OCI-LY3 (cell line): ENCODE data around the gene CARD9.

Experiments
- H2AFZ ChIP-seq: fragments of 200-600, 300-600 bp; shearing (Covaris generic); 2 replicates; pipeline ENCODE4 v1.6.0; 2014; ENCODE audit warnings: antibody characterized with exemption, low read depth, low read length
- H3K27ac ChIP-seq: fragments of 200-600, 300-600 bp; sonication (generic); 2 replicates; pipeline ENCODE4 v1.5.1; 2014; ENCODE audit warnings: mild to moderate bottlenecking, low read length, moderate library complexity, mixed read lengths
- H3K27me3 ChIP-seq: fragments of 200-600, 300-600 bp; sonication (generic); 2 replicates; pipeline ENCODE4 v1.6.1; 2014; ENCODE audit warnings: low read depth, low read length, mixed read lengths
- H3K36me3 ChIP-seq: fragments of 200-600, 300-600 bp; sonication (generic); replicated peaks from 2 replicates; pipeline ENCODE3; 2014; ENCODE audit warnings: low read depth, low read length, mixed read lengths
- H3K4me1 ChIP-seq: fragments of 300-600, 200-600 bp; sonication (generic); 2 replicates; pipeline ENCODE4 v1.6.1; 2014; ENCODE audit warnings: low read length, mixed read lengths
- H3K4me2 ChIP-seq: fragments of 200-600, 300-600 bp; sonication (generic); 2 replicates; pipeline ENCODE4 v1.6.1; 2014; ENCODE audit warnings: low read length, mixed read lengths
- H3K4me3 ChIP-seq: fragments of 300-600, 200-600 bp; sonication (generic); 2 replicates; pipeline ENCODE4 v1.5.1; 2014; ENCODE audit warnings: antibody characterized with exemption, mild to moderate bottlenecking, low read length, moderate library complexity
- H3K79me2 ChIP-seq: fragments of 300-600, 200-600 bp; shearing (Covaris generic); 2 replicates; pipeline ENCODE4 v1.6.1; 2014; ENCODE audit warnings: mild to moderate bottlenecking, low read length, mixed read lengths
- H3K9ac ChIP-seq: fragments of 300-600, 200-600 bp; shearing (Covaris generic); 2 replicates; pipeline ENCODE4 v1.6.0; 2014; ENCODE audit warnings: mild to moderate bottlenecking, low read length, moderate library complexity
- H3K9me3 ChIP-seq: fragments of 200-600, 300-600 bp; shearing (Covaris generic); 2 replicates; pipeline ENCODE4 v1.6.1; 2014; ENCODE audit warnings: low read length, mixed read lengths; ENCODE audit not compliant: insufficient read depth
- H4K20me1 ChIP-seq: fragments of 200-600, 300-600 bp; sonication (generic); 2 replicates; pipeline ENCODE4 v1.6.1; 2016; ENCODE audit warnings: low read length, mixed read lengths; ENCODE audit not compliant: insufficient read depth
- CTCF ChIP-seq: fragments of 200-600, 300-600 bp; sonication (generic); IDR thresholded peaks from 2 replicates; pipeline ENCODE4 v1.5.1; 2014; ENCODE audit warnings: antibody characterized with exemption, low read length, low read depth
- EZH2phosphoT487 ChIP-seq: fragments of 200-600 bp; shearing (Covaris generic); IDR thresholded peaks from 2 replicates; pipeline ENCODE4 v1.6.1; 2018; ENCODE audit warnings: antibody characterized with exemption, mixed run types, low read depth

CARD9 gene

GRCh38 chr9:136387217-136387616 lies 13.7 kb upstream of the CARD9 start:
- Histone ChIP-seq H2AFZ (no peak overlapping the region), H3K4me3 (no peak overlapping the region), H3K27ac (no peak overlapping the region), H3K4me1 (no peaks in the 10 kb centered on the region), H3K9ac (no peak overlapping the region), H4K20me1 (no peaks in the 10 kb centered on the region), H3K4me2 (no peak overlapping the region), H3K9me3 (no peaks in the 10 kb centered on the region), H3K79me2 (peaks cover 4% of the 10 kb centered on the region; the same call in 1 of the 2 replicates), H3K27me3 (no peaks in the 10 kb centered on the region), H3K36me3 (peaks cover 69% of the 10 kb centered on the region)
- no peak for TF ChIP-seq EZH2phosphoT487
- TF ChIP-seq CTCF, result no peak

GRCh38 chr9:136386018-136386417 lies 12.5 kb upstream of the CARD9 start:
- H3K36me3 ChIP-seq, result peaks cover 62% of the 10 kb centered on the region
- no peaks in the 10 kb centered on the region for H3K79me2 ChIP-seq
- no peaks in the 10 kb centered on the region for H3K4me1 ChIP-seq
- no peak overlapping the region for H2AFZ ChIP-seq
- H3K27me3 ChIP-seq, result no peaks in the 10 kb centered on the region
- TF ChIP-seq EZH2phosphoT487, result no peak
- TF ChIP-seq CTCF, result no peak
- no peak overlapping the region for H3K4me2 ChIP-seq
- H3K27ac ChIP-seq, result no peak overlapping the region
- H4K20me1 ChIP-seq, result no peaks in the 10 kb centered on the region
- H3K9me3 ChIP-seq, result no peaks in the 10 kb centered on the region
- H3K4me3 ChIP-seq, result no peak overlapping the region
- no peak overlapping the region for H3K9ac ChIP-seq

GRCh38 chr9:136385015-136385414 lies 11.5 kb upstream of the CARD9 start:
- H3K27me3 ChIP-seq, result no peaks in the 10 kb centered on the region
- no peak overlapping the region for H3K4me3 ChIP-seq
- H3K4me1 ChIP-seq, result no peaks in the 10 kb centered on the region
- no peak for TF ChIP-seq EZH2phosphoT487
- TF ChIP-seq CTCF, result no peak
- H3K36me3 ChIP-seq, result peaks cover 64% of the 10 kb centered on the region
- H3K4me2 ChIP-seq, result no peak overlapping the region
- no peaks in the 10 kb centered on the region for H3K79me2 ChIP-seq
- H4K20me1 ChIP-seq, result no peaks in the 10 kb centered on the region
- no peak overlapping the region for H3K9ac ChIP-seq
- H3K9me3 ChIP-seq, result no peaks in the 10 kb centered on the region
- no peak overlapping the region for H3K27ac ChIP-seq
- H2AFZ ChIP-seq, result no peak overlapping the region

- Histone ChIP-seq H3K4me3 (no peak overlapping the region), H2AFZ (no peak overlapping the region), H3K27ac (no peak overlapping the region), H3K4me2 (no peak overlapping the region), H3K36me3 (peaks cover 49% of the 10 kb centered on the region), H3K4me1 (no peaks in the 10 kb centered on the region), H3K27me3 (no peaks in the 10 kb centered on the region), H3K79me2 (no peaks in the 10 kb centered on the region), H4K20me1 (no peaks in the 10 kb centered on the region), H3K9me3 (no peaks in the 10 kb centered on the region), H3K9ac (no peak overlapping the region)
- TF ChIP-seq EZH2phosphoT487 (no peak), CTCF (no peak)
Observed at GRCh38 chr9:136383436-136383835, 10.0 kb upstream of the CARD9 start.
